Measurements from ENCODE around the gene ZNF524.
"Not testable (repeated sequence)": the region's sequence is repeated elsewhere in the genome, so short reads cannot be mapped to it uniquely, and the experiment has no call there.

Gene ZNF524

GRCh38 chr19:55599842-55600661 is at the start of gene ZNF524:
Gene ZNF524 (plus strand): TSS chr19:55600288. CDS start chr19:55602113, 1,825 bp downstream.
- DNase-seq (ENCODE audit: low spot score): peak; percentile 85

DNA sequence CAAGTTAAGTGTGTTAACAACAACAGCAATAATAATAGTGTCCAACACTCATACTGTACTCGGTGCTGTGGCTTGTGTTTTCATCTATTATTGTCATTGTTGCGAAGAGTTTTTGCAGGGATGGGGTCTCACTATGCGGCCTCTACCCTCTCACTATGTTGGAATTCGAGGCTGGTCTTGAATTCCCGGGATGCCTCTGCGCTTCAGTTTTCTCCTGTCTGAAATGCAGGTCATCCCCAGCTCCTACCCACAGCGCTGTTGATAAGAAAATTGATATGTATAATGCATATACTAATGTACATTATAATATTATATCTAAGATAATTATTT is 49.8 kb upstream of the ZNF524 start:
- DNase-seq (ENCODE audit: low spot score): no peak

GRCh38 chr19:55552206-55552605 is 47.9 kb upstream of the ZNF524 start:
- DNase-seq (ENCODE audit: low spot score): no peak

GRCh38 chr19:55552620-55553019 is 47.5 kb upstream of the ZNF524 start:
- DNase-seq (ENCODE audit: low spot score): no peak

GRCh38 chr19:55553217-55554182 is 46.6 kb upstream of the ZNF524 start:
- DNase-seq (ENCODE audit: low spot score): no peak

GRCh38 chr19:55554302-55554701 is 45.8 kb upstream of the ZNF524 start:
- no peak for DNase-seq (ENCODE audit: low spot score)

GRCh38 chr19:55554741-55555152 is 45.3 kb upstream of the ZNF524 start:
- DNase-seq (ENCODE audit: low spot score): no peak

DNA sequence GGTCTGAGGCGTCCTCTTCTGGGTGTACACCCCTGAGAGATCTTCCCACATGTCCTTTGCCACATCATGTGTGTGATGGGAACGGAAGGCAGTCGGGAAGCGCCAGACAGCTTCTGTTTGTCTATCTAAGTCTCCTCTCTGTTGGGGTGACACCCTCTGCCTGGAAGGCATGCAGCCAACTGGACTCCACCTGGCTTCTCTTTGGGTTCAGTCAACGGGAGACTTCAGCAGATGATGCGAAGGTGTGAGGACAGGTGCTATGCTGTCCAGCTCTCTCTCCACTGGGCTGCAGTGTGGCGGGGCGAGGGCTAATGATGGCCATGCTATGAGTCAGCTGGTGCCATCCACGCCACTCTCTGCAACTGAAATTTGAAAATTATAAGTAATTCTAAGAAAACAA is 40.4 kb upstream of the ZNF524 start:
- no peak for DNase-seq (ENCODE audit: low spot score)

DNA sequence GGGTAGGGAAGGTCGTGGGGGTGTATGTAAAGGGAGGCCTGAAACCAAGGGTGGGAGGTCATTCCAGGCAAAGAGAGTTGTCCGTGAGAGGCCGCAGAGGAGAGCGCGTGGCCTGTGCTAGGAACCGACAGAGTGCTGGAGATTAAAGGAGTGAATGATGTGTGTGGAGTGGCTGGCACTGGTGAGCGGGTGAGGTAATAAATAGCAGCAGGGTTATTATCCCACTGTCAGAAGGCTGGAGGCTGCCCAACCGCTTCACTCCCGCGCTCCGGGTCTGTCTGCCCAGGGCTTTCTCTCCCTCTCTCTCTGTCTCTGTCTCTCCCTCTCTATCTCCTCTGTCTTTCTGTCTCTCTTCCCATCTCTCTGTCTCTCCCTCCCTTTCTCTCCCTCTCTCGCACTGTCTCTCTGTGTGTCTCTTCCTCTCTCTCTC is 36.8 kb upstream of the ZNF524 start:
- no peak for DNase-seq (ENCODE audit: low spot score)

DNA sequence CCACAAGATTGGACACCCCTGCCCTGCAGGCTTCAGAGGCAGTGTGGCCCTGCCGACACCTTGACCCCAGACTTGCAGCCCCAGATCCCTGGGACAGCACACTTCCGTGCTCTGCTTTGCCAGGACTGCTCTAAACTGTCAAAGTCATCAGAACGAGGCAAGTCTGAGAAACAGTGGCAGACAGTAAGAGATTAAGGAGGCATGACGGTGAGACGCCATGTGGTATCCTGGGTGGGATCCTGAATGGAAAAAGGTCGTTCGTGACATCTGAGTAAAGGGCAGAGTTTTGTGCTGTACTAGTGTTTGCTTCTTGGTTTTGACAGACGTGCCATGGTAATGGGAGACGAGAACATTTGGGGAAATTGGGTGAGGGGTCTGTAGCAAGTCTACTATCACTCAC is 33.3 kb upstream of the ZNF524 start:
- no peak for DNase-seq (ENCODE audit: low spot score)

GRCh38 chr19:55567708-55568328 is 32.3 kb upstream of the ZNF524 start:
- no peak for DNase-seq (ENCODE audit: low spot score)

- DNase-seq (ENCODE audit: low spot score): not testable (repeated sequence)
Observed at GRCh38 chr19:55569477-55569876, 30.6 kb upstream of the ZNF524 start.

DNA sequence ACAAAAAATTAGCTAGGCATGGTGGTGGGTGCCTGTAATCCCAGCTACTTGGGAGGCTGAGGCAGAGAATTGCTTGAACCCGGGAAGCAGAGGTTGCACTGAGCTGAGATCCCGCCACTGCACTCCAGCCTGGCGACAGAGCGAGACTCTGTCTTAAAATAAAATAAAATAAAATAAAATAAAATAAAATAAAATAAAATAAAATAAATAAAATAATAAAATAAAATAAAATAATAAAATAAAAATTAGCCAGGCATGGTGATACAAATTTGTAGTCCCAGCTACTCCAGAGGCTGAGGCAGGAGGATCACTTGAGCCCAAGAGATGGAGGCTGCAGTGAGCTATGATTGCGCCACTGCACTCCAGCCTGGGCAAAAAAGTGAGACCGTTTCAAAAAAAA is 26.2 kb upstream of the ZNF524 start:
- DNase-seq (ENCODE audit: low spot score): not testable (repeated sequence)

- DNase-seq (ENCODE audit: low spot score): no peak
Observed at GRCh38 chr19:55576746-55577145, 23.3 kb upstream of the ZNF524 start.

DNA sequence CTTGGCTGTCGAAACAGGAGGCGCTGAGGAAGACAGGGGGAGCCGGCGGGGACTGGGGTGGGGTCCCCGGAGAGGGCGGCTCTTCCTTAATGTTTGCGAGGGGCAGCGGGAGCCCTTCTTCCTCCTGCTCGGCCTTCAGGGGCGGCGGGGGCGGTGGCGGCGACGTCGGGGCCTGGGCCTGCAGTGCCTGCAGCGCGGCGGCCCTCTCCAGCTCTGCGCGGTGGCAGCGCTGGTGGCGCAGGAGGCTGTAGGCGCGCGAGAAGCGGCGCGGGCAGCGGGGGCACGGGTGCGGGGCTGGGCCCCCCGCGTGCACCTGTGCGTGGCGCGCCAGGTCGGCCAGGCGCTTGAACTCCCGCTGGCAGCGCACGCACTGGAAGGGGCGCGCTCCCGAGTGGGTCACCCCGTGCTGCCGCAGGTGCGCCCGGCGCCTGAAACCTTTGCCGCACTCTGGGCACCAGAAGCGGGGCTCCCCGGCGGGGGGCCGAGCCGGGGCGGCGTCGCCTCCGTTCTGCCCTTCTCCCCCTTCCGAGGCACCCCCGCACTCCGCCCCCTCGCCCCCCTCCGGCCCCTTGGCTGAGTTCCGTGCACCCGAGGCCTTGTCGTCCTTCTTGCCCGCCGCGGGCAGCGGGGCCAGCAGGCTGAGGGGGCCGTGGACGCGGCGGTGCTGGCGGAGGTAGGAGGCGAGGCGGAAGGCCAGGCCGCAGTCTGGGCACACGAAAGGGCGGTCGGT is 21.9 kb upstream of the ZNF524 start:
- DNase-seq (ENCODE audit: low spot score): no peak

- no peak for DNase-seq (ENCODE audit: low spot score)
Observed at GRCh38 chr19:55578761-55579747, 21.0 kb upstream of the ZNF524 start.

DNA sequence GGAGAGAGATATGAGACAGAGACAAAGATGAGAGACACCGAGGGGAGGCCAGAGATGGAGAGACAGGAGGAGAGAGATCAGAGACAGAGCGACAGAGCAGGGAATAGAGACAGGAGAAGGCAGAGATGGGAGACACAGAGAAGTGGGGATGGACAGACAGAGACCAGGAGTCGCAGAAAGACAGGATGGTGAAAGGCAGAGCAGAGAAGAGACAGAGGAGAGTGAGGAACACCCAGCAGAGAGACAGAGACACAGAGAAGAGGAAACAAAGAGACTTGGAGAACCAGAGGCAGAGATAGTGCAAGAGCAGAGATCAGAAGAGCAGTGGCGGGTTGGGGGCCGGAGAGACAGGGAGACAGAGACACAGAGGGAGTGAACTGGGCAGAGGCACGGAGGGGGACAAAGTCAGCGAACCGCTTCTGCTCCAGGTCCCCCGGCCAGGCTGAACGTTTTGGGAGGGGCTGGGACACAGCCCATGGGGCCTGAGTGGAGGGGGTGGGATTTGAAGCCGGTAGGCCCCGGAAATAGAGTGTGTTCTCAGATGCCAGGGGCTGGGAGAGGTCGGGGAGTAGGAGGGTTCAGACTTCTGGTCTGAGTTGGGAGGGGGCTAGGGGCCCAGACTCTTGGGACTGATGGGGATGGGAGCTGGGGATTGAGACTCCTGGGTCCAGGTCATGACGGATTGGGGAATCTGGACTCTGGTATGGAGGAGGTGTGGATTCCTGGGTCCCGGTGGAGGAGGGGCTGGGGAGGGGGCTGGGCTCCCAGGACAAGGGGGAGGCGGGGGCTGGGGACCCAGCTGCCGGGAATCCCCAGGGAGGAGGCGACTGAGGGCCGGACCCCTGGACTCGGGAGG is 20.1 kb upstream of the ZNF524 start:
- DNase-seq (ENCODE audit: low spot score): no peak

GRCh38 chr19:55580628-55581144 is 19.4 kb upstream of the ZNF524 start, which contains the start of gene ZNF579:
Gene ZNF579 (minus strand): TSS chr19:55580848. CDS start chr19:55579639, 1,209 bp downstream.
- peak; percentile 75 for DNase-seq (ENCODE audit: low spot score)

DNA sequence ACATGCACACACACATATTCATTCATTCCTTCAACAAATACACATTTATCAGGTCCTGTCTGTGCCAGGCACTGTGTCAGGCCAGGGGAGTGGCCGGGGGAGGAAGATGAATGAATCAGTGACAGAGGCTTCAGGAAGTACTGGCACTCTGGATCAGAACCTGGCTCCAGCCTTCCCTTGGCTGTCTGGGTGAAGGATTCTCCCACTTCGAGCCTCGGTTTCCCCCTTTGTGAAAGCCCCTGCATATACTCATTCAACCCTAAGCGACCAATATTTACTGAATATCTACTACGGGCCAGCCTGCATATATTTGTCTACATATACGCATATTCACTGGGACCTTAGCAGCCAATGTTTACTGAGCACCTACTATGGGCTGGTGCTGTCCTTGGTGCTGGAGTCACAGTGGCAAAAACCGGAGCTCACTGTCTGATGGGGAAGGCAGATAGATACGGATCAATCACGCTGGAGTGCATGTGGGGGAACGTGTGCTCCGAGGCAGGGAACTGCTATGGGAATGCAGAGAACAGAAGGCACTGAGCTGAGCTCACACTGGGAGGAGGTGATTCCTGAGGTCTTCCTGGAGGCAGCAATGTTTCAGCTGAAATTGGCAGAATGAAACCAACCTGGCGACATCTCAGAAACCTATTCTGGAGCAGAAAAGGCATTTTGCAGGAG is 18.8 kb upstream of the ZNF524 start:
- peak; percentile 18 for DNase-seq (ENCODE audit: low spot score)

All from CD4-positive, alpha-beta T cell treated with Interleukin-15 for 4 hours (primary cell).